ENCODE data around the gene TRDN.
"Not testable (repeated sequence)": the region's sequence is repeated elsewhere in the genome, so short reads cannot be mapped to it uniquely, and the experiment has no call there.

Gene TRDN

GRCh38 chr6:123415844-123416468 lies 220.8 kb downstream of the TRDN start:
- no peak for DNase-seq (ENCODE audit: low read depth, low spot score)

GRCh38 chr6:123404975-123405374 lies 231.8 kb downstream of the TRDN start:
- no peak for DNase-seq (ENCODE audit: low read depth, low spot score)

GRCh38 chr6:123402052-123402451 lies 234.7 kb downstream of the TRDN start:
- no peak for DNase-seq (ENCODE audit: low read depth, low spot score)

- DNase-seq (ENCODE audit: low read depth, low spot score), result no peak
Observed at GRCh38 chr6:123398072-123398471, 238.7 kb downstream of the TRDN start.

- no peak for DNase-seq (ENCODE audit: low read depth, low spot score)
Observed at GRCh38 chr6:123393331-123393730, 243.4 kb downstream of the TRDN start.

- DNase-seq (ENCODE audit: low read depth, low spot score), result no peak
Observed at GRCh38 chr6:123383718-123384117, 253.0 kb downstream of the TRDN start.

- DNase-seq (ENCODE audit: low read depth, low spot score), result peak; percentile 3
Observed at GRCh38 chr6:123380257-123380656, 256.5 kb downstream of the TRDN start.

- no peak for DNase-seq (ENCODE audit: low read depth, low spot score)
Observed at GRCh38 chr6:123372737-123373136, 264.0 kb downstream of the TRDN start.

GRCh38 chr6:123363912-123364311 lies 272.8 kb downstream of the TRDN start:
- no peak for DNase-seq (ENCODE audit: low read depth, low spot score)

GRCh38 chr6:123360359-123360758 lies 276.4 kb downstream of the TRDN start:
- DNase-seq (ENCODE audit: low read depth, low spot score), result no peak

GRCh38 chr6:123352705-123353104 lies 284.0 kb downstream of the TRDN start:
- DNase-seq (ENCODE audit: low read depth, low spot score), result no peak

GRCh38 chr6:123352279-123352678 lies 284.5 kb downstream of the TRDN start:
- no peak for DNase-seq (ENCODE audit: low read depth, low spot score)

GRCh38 chr6:123343836-123344235 lies 292.9 kb downstream of the TRDN start:
- no peak for DNase-seq (ENCODE audit: low read depth, low spot score)

- no peak for DNase-seq (ENCODE audit: low read depth, low spot score)
Observed at GRCh38 chr6:123338394-123338793, 298.4 kb downstream of the TRDN start.

GRCh38 chr6:123333000-123333756 lies 303.6 kb downstream of the TRDN start:
- no peak for DNase-seq (ENCODE audit: low read depth, low spot score)

GRCh38 chr6:123332070-123332469 lies 304.7 kb downstream of the TRDN start:
- no peak for DNase-seq (ENCODE audit: low read depth, low spot score)

GRCh38 chr6:123329337-123329736 lies 307.4 kb downstream of the TRDN start:
- no peak for DNase-seq (ENCODE audit: low read depth, low spot score)

- DNase-seq (ENCODE audit: low read depth, low spot score), result no peak
Observed at GRCh38 chr6:123323452-123324329, 313.1 kb downstream of the TRDN start.

GRCh38 chr6:123321020-123321419 lies 315.7 kb downstream of the TRDN start:
- no peak for DNase-seq (ENCODE audit: low read depth, low spot score)

- DNase-seq (ENCODE audit: low read depth, low spot score), result no peak
Observed at GRCh38 chr6:123316733-123317323, 319.9 kb downstream of the TRDN start.

- not testable (repeated sequence) for DNase-seq (ENCODE audit: low read depth, low spot score)
Observed at GRCh38 chr6:123314459-123314858, 322.3 kb downstream of the TRDN start.

GRCh38 chr6:123309130-123309529 lies 327.6 kb downstream of the TRDN start:
- DNase-seq (ENCODE audit: low read depth, low spot score), result no peak

All from iPS DF 19.7 (cell line).